ENCODE results near the gene ACY1. TPM values are rescaled to one million over a fixed set of nuclear protein-coding genes. Genes with fewer than 3 reads are reported as not detected.

The ACY1 gene
- polyA plus RNA-seq, 1 donor (not counting 4 experiments of a cell fraction or from before 2014, with no cell fraction given) = 71.8 TPM

GRCh38 chr3:51944451-51945021 is 38.8 kb upstream of the ACY1 start:
- no peak for FAIRE-seq
- Histone ChIP-seq H3K36me3 (ENCODE audit: control insufficient read depth in 2 of 2, extremely low read depth in 1 of 2, insufficient read depth in 2 of 2, low read length in 2 of 2) (peaks cover 1 to 4% of the 10 kb centered on the region in 2 experiments), H2AFZ (ENCODE audit: control insufficient read depth, low read length) (no peak overlapping the region)

GRCh38 chr3:51945031-51945840 is 38.1 kb upstream of the ACY1 start:
- peaks cover 14% of the 10 kb centered on the region for H3K79me2 ChIP-seq (ENCODE audit: control insufficient read depth, insufficient read depth, low read length)
- no peak for FAIRE-seq
- dilution Hi-C loops (cut with MboI; ENCODE audit: extremely low pct_ligation_motif_present, low sequenced_read_pairs) = no loop called here

More at GRCh38 chr3:51944451-51945021, 38.8 kb upstream of the ACY1 start:
- Histone ChIP-seq H3K9me3 (ENCODE audit: control insufficient read depth, low read depth, low read length) (no peaks in the 10 kb centered on the region), H3K27ac (ENCODE audit: control insufficient read depth, insufficient read depth, low read length) (no peak overlapping the region), H3K9ac (ENCODE audit: control insufficient read depth, extremely low read depth, insufficient read depth, low read length) (no peak overlapping the region), H3K79me2 (ENCODE audit: control insufficient read depth, insufficient read depth, low read length) (peaks cover 21% of the 10 kb centered on the region), H3K4me2 (ENCODE audit: control insufficient read depth, extremely low read depth, insufficient read depth, low read depth, low read length) (no peak overlapping the region), H3K9me1 (ENCODE audit: control insufficient read depth, extremely low read depth, insufficient read depth, low read length) (peaks cover 2% of the 10 kb centered on the region), H4K20me1 (ENCODE audit: control insufficient read depth, extremely low read depth, insufficient read depth, low read length) (no peaks in the 10 kb centered on the region), H3K27me3 (ENCODE audit: control insufficient read depth, extremely low read depth, insufficient read depth, low read length) (no peaks in the 10 kb centered on the region), H3K4me3 (ENCODE audit: control insufficient read depth in 2 of 3, extremely low read depth in 1 of 3, insufficient read depth in 2 of 3, low read depth in 1 of 3, low read length in 3 of 3) (no peak overlapping the region), H3K4me1 (ENCODE audit: control insufficient read depth, extremely low read depth, insufficient read depth, low read length) (peaks cover 22% of the 10 kb centered on the region)
- dilution Hi-C loops (cut with MboI; ENCODE audit: extremely low pct_ligation_motif_present, low sequenced_read_pairs) = no loop called here
- TF ChIP-seq CTCF (optimal IDR thresholded peaks at IDR 0.05 in 1 of 3, IDR thresholded peaks at IDR 0.05 in 1 of 3, conservative IDR thresholded peaks at IDR 0.05 in 1 of 3; ENCODE audit: extremely low read depth in 1 of 3, insufficient read depth in 2 of 3, low read length in 3 of 3) (no peak), EZH2 (IDR thresholded peaks at IDR 0.05; ENCODE audit: low read length) (no peak)
- no peak for DNase-seq (ENCODE audit: low read depth, low spot score)

More at GRCh38 chr3:51945031-51945840, 38.1 kb upstream of the ACY1 start:
- Histone ChIP-seq H3K27ac (ENCODE audit: control insufficient read depth, insufficient read depth, low read length) (no peak overlapping the region), H3K4me2 (ENCODE audit: control insufficient read depth, extremely low read depth, insufficient read depth, low read depth, low read length) (no peak overlapping the region), H4K20me1 (ENCODE audit: control insufficient read depth, extremely low read depth, insufficient read depth, low read length) (no peaks in the 10 kb centered on the region), H3K9me1 (ENCODE audit: control insufficient read depth, extremely low read depth, insufficient read depth, low read length) (no peaks in the 10 kb centered on the region), H3K36me3 (ENCODE audit: control insufficient read depth in 2 of 2, extremely low read depth in 1 of 2, insufficient read depth in 2 of 2, low read length in 2 of 2) (peaks cover 1% of the 10 kb centered on the region in 2 experiments), H3K4me3 (ENCODE audit: control insufficient read depth in 2 of 3, extremely low read depth in 1 of 3, insufficient read depth in 2 of 3, low read depth in 1 of 3, low read length in 3 of 3) (no peak overlapping the region), H3K9ac (ENCODE audit: control insufficient read depth, extremely low read depth, insufficient read depth, low read length) (no peak overlapping the region), H3K27me3 (ENCODE audit: control insufficient read depth, extremely low read depth, insufficient read depth, low read length) (no peaks in the 10 kb centered on the region), H3K4me1 (ENCODE audit: control insufficient read depth, extremely low read depth, insufficient read depth, low read length) (peaks cover 16% of the 10 kb centered on the region), H3K9me3 (ENCODE audit: control insufficient read depth, low read depth, low read length) (no peaks in the 10 kb centered on the region), H2AFZ (ENCODE audit: control insufficient read depth, low read length) (no peak overlapping the region)
- DNase-seq (ENCODE audit: low read depth, low spot score) = no peak
- no peak for TF ChIP-seq CTCF (optimal IDR thresholded peaks at IDR 0.05 in 1 of 3, IDR thresholded peaks at IDR 0.05 in 1 of 3, conservative IDR thresholded peaks at IDR 0.05 in 1 of 3; ENCODE audit: extremely low read depth in 1 of 3, insufficient read depth in 2 of 3, low read length in 3 of 3)
- TF ChIP-seq EZH2 (IDR thresholded peaks at IDR 0.05; ENCODE audit: low read length) = no peak
